ENCODE measurements around the gene RHOXF1. TPM values are rescaled to one million over a fixed set of nuclear protein-coding genes. Genes with fewer than 3 reads are reported as not detected.
"Not testable (repeated sequence)": the region's sequence is repeated elsewhere in the genome, so short reads cannot be mapped to it uniquely, and the experiment has no call there.

The RHOXF1 gene
- total RNA-seq, 2 donors from 2014 or later = 0.76 to 1.2 TPM

DNA sequence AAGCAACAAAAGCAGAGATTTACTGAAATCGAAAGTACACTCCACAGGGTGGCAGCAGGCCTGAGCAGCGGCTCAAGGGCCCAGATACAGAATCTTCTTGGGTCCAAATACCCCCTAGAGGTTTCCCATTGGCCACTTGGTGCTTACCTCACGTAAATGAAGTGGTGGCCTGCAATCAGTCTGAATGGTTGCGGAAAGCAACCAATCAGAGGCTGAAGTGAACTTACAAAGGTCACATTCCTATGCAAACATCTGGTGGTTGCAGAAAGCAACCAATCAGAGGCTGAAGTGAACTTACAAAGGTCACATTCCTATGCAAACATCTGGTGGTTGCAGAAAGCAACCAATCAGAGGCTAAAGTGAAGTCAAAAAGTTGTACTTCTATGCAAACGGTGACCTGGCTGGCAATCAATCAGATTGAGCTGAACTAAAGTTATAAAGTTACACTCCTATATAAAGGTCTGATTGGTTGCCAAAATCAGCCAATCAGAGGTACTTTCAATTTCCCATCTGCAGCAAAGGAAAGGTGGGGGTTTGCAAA is 12.7 kb upstream of the RHOXF1 start:
- not testable (repeated sequence) for H3K27me3 Mint-ChIP-seq (ENCODE audit: low read depth); DNase-seq; H3K27ac Mint-ChIP-seq; H3K4me1 Mint-ChIP-seq (ENCODE audit: low read depth); H3K4me3 Mint-ChIP-seq; ATAC-seq (replicated peaks in 1 of 2); H3K36me3 Mint-ChIP-seq (ENCODE audit: insufficient read depth in 2 of 2); H3K9me3 Mint-ChIP-seq

- H3K9me3 Mint-ChIP-seq = no peaks in the 10 kb centered on the region
Observed at GRCh38 chrX:120125444-120125843, 9.7 kb upstream of the RHOXF1 start.

GRCh38 chrX:120120223-120120622 is 4.5 kb upstream of the RHOXF1 start:
- Mint-ChIP-seq H3K4me3 (no peak overlapping the region), H3K9me3 (no peaks in the 10 kb centered on the region), H3K36me3 (ENCODE audit: insufficient read depth in 2 of 2) (no peaks in the 10 kb centered on the region), H3K27me3 (ENCODE audit: low read depth) (peaks cover 8% of the 10 kb centered on the region), H3K27ac (no peak overlapping the region), H3K4me1 (ENCODE audit: low read depth) (no peaks in the 10 kb centered on the region)
- DNase-seq (no peak), ATAC-seq (replicated peaks in 1 of 2) (no peak)

More at GRCh38 chrX:120125444-120125843, 9.7 kb upstream of the RHOXF1 start:
- H3K27ac Mint-ChIP-seq = no peak overlapping the region
- no peak overlapping the region for H3K4me3 Mint-ChIP-seq
- no peak for DNase-seq
- no peaks in the 10 kb centered on the region for H3K4me1 Mint-ChIP-seq (ENCODE audit: low read depth)
- no peak for ATAC-seq (replicated peaks in 1 of 2)
- H3K27me3 Mint-ChIP-seq (ENCODE audit: low read depth) = no peaks in the 10 kb centered on the region
- no peaks in the 10 kb centered on the region for H3K36me3 Mint-ChIP-seq (ENCODE audit: insufficient read depth in 2 of 2)

DNA sequence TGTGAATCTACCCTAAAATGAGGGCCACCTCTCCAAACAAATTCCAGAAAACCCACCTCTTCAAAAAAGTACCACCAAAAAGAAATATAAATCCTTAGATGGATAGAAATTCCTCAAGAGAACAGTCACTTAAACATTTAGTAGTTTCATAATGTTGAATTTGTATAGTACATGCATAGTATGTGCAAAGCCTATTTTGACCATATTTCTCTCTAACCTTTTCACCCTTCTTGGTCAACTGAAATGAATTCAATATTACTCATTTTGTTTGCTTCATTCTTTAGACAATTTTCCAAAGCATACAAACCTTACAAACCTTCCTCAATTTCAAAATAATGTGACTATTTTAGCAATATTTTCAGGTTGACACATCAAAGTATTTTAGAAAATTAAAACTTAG is 4.1 kb downstream of the RHOXF1 start:
- no peaks in the 10 kb centered on the region for H3K4me1 Mint-ChIP-seq (ENCODE audit: low read depth)
- H3K27ac Mint-ChIP-seq = no peak overlapping the region
- no peak overlapping the region for H3K4me3 Mint-ChIP-seq
- ATAC-seq (replicated peaks in 1 of 2) (no peak), DNase-seq (no peak)
- no peaks in the 10 kb centered on the region for H3K9me3 Mint-ChIP-seq
- H3K36me3 Mint-ChIP-seq (ENCODE audit: insufficient read depth in 2 of 2) = no peaks in the 10 kb centered on the region
- peaks cover 17% of the 10 kb centered on the region for H3K27me3 Mint-ChIP-seq (ENCODE audit: low read depth)

DNA sequence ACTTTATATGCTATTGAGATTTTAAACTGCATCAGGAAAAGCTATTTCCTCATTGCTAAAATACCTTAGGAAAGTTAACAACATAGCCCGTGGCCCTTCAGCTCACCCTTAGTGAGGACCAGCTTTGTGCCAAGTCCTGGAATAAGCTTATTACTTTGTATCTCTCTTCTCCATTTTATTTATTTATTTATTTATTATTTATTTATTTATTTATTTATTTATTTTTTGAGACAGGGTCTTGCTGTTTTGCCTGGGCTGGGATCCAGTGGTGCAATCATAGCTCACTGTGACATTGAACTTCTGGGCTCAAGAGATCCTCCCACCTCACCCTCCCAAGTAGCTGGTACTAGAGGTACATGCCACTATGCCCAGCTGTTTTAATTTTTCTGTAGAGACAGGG is 6.3 kb downstream of the RHOXF1 start:
- DNase-seq (no peak), ATAC-seq (replicated peaks in 1 of 2) (no peak)
- Mint-ChIP-seq H3K36me3 (ENCODE audit: insufficient read depth in 2 of 2) (no peaks in the 10 kb centered on the region), H3K27me3 (ENCODE audit: low read depth) (peaks cover 26% of the 10 kb centered on the region), H3K4me3 (no peak overlapping the region), H3K9me3 (peaks cover 2% of the 10 kb centered on the region in 2 donors), H3K4me1 (ENCODE audit: low read depth) (no peaks in the 10 kb centered on the region), H3K27ac (no peak overlapping the region)

GRCh38 chrX:120104707-120105106 is 11.0 kb downstream of the RHOXF1 start:
- not testable (repeated sequence) for ATAC-seq (replicated peaks in 1 of 2); H3K36me3 Mint-ChIP-seq (ENCODE audit: insufficient read depth in 2 of 2); H3K4me3 Mint-ChIP-seq; H3K4me1 Mint-ChIP-seq (ENCODE audit: low read depth); DNase-seq; H3K27ac Mint-ChIP-seq; H3K9me3 Mint-ChIP-seq
- H3K27me3 Mint-ChIP-seq (ENCODE audit: low read depth) = peaks cover 13% of the 10 kb centered on the region

DNA sequence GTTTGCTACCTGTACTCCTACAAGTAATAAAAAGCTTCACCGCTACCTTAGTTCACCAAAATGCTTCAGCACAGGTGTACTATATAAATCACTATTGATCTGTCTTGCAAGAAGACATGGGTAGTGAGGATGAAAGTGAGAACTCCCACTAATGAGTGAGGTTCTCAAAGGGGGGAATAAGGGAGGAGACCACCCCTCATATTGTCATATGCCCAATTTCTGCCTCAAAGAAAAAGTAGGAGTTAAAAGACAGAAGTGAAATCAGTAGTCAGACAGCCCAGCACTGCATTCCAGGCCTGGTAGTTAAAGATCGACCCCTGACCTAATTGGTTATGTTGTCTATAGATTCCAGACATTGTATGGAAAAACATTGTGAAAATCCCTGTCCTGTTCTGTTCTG is 14.7 kb downstream of the RHOXF1 start:
- ATAC-seq (replicated peaks in 1 of 2); H3K27ac Mint-ChIP-seq; H3K36me3 Mint-ChIP-seq (ENCODE audit: insufficient read depth in 2 of 2); H3K9me3 Mint-ChIP-seq; H3K4me3 Mint-ChIP-seq; H3K4me1 Mint-ChIP-seq (ENCODE audit: low read depth); DNase-seq: not testable (repeated sequence)
- H3K27me3 Mint-ChIP-seq (ENCODE audit: low read depth) = peaks cover 13% of the 10 kb centered on the region

- ATAC-seq (replicated peaks in 1 of 2) = no peak
Observed at GRCh38 chrX:120090208-120090607, 25.5 kb downstream of the RHOXF1 start.

DNA sequence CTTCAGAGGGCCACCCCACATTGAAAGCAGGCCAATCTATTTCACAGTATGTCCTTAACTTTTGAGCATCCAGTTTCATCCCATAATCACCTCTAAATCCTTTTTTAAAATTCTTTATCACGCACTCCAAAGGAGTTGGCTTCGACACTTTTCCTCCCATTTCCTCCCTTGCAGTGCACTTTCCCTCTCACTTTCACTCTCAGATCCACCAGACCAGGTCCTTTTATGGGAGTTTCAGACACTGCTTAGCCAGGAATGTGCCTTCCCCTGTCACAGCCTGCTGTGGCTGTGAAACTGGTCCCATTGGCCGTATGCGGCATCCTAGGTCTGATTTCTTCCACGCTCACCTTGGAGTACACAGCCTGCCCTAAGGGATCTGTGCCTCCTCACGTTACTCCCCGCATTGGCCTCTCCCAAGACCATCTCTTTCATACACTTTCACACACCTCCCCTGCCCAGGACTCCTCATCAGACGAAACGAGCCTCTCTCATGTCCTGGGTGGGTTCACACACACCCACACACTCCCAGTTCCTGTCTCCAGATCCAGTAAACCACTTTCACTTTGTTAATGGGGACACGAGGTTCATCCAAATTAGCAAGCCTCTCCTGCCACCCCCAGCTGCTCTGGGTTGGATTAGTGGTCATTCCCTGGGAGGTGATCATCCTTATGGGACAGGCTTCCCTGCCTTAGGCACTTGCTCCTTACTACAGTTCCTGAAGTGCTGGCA is 28.3 kb downstream of the RHOXF1 start:
- H3K4me3 Mint-ChIP-seq = no peak overlapping the region
- no peak overlapping the region for H3K27ac Mint-ChIP-seq
- H3K27me3 Mint-ChIP-seq (ENCODE audit: low read depth) = peaks cover 27% of the 10 kb centered on the region
- DNase-seq = no peak
- no peaks in the 10 kb centered on the region for H3K36me3 Mint-ChIP-seq (ENCODE audit: insufficient read depth in 2 of 2)
- ATAC-seq (replicated peaks in 1 of 2) = no peak
- H3K4me1 Mint-ChIP-seq (ENCODE audit: low read depth) = no peaks in the 10 kb centered on the region
- H3K9me3 Mint-ChIP-seq = no peaks in the 10 kb centered on the region

More at GRCh38 chrX:120090208-120090607, 25.5 kb downstream of the RHOXF1 start:
- H3K4me1 Mint-ChIP-seq (ENCODE audit: low read depth) = no peaks in the 10 kb centered on the region
- H3K4me3 Mint-ChIP-seq = no peak overlapping the region
- DNase-seq = no peak
- no peaks in the 10 kb centered on the region for H3K36me3 Mint-ChIP-seq (ENCODE audit: insufficient read depth in 2 of 2)
- no peak overlapping the region for H3K27ac Mint-ChIP-seq
- H3K27me3 Mint-ChIP-seq (ENCODE audit: low read depth) = peaks cover 37% of the 10 kb centered on the region
- H3K9me3 Mint-ChIP-seq = no peaks in the 10 kb centered on the region

DNA sequence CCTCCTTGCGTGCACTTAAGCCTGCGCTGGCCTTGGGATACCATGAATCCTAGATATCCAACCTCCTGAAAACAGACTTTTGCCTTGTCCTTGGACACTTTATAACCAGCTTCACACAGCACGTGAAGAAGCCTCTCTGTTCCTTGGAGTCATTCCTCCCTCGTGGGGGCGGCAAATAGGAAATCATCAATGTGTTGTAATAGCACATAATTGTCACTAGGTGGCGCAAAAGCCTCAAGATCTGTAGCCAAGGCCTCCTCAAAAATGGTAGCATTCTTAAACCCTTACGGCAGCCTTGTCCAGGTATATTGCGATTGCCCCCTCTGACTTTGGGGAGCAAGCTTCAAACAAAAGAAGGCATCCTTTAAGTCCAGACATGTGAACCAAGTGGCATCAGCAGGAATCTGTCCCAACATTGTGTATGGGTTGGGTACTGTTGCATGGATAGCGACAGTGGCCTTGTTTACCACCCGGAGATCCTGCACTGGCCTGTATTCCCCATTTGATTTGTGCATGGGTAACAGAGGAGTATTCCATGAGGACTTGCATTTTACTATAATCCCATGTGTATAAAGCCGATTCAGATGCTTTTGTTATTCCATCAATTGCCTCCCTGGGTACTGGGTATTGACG is 30.0 kb downstream of the RHOXF1 start:
- peaks cover 27% of the 10 kb centered on the region for H3K27me3 Mint-ChIP-seq (ENCODE audit: low read depth)
- not testable (repeated sequence) for H3K27ac Mint-ChIP-seq; DNase-seq; H3K36me3 Mint-ChIP-seq (ENCODE audit: insufficient read depth in 2 of 2); H3K4me1 Mint-ChIP-seq (ENCODE audit: low read depth); H3K4me3 Mint-ChIP-seq; H3K9me3 Mint-ChIP-seq
- ATAC-seq (replicated peaks in 1 of 2) = peak; percentile 33 to 36

DNA sequence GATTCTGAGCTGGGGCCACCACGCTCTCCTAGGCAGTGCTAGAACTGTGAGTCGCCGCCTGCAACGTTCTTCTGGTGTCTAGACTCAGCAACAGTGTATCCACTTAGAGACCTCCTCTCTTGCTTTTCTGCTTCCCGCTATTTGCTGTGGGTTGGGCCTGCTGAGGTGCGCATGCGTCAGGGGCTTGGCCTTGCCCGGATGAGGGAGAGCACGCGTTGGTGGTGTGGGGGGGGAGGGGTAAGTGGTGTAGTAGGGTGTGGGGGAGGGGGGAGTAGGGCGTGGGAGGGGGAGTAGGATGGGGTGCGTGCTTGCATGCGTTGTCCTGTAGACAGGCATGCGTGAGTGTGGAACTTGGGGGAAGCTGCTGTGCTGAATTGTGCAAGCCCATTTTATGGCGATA is 38.1 kb downstream of the RHOXF1 start, which contains the start of gene RHOXF2B:
Gene RHOXF2B, minus strand, starts transcription at position 101 of the 400 bp plus-strand sequence. CDS start 138 bp downstream, outside the sequence.
- not testable (repeated sequence) for H3K9me3 Mint-ChIP-seq; H3K27me3 Mint-ChIP-seq (ENCODE audit: low read depth); H3K27ac Mint-ChIP-seq; H3K36me3 Mint-ChIP-seq (ENCODE audit: insufficient read depth in 2 of 2); DNase-seq; ATAC-seq (replicated peaks in 1 of 2); H3K4me3 Mint-ChIP-seq; H3K4me1 Mint-ChIP-seq (ENCODE audit: low read depth)

- not testable (repeated sequence) for H3K27me3 Mint-ChIP-seq (ENCODE audit: low read depth); H3K4me3 Mint-ChIP-seq; H3K27ac Mint-ChIP-seq; DNase-seq; H3K4me1 Mint-ChIP-seq (ENCODE audit: low read depth); H3K36me3 Mint-ChIP-seq (ENCODE audit: insufficient read depth in 2 of 2); H3K9me3 Mint-ChIP-seq; ATAC-seq (replicated peaks in 1 of 2)
Observed at GRCh38 chrX:120066169-120066568, 49.5 kb downstream of the RHOXF1 start.

Data from activated T-cell treated with anti-CD3 and anti-CD28 coated beads, Interleukin-2, amount 50 U/mL, for 72 hours (primary cell).